CD4-positive, alpha-beta T cell treated with Interleukin-12 subunit alpha and Interleukin-12 subunit beta, for 1 hour (primary cell): ENCODE data around the gene FARP1.
A peak's percentile ranks its signal among the peaks of the same experiment; 100 is the strongest.

Source experiments
- DNase-seq: peaks from one replicate; pipeline ENCODE4 v3.0.0-alpha.2; 2020

Gene FARP1

GRCh38 chr13:98490195-98490836, 347.4 kb downstream of the FARP1 start:
- no peak for DNase-seq

GRCh38 chr13:98490866-98491265, 348.0 kb downstream of the FARP1 start:
- DNase-seq, result no peak

DNA sequence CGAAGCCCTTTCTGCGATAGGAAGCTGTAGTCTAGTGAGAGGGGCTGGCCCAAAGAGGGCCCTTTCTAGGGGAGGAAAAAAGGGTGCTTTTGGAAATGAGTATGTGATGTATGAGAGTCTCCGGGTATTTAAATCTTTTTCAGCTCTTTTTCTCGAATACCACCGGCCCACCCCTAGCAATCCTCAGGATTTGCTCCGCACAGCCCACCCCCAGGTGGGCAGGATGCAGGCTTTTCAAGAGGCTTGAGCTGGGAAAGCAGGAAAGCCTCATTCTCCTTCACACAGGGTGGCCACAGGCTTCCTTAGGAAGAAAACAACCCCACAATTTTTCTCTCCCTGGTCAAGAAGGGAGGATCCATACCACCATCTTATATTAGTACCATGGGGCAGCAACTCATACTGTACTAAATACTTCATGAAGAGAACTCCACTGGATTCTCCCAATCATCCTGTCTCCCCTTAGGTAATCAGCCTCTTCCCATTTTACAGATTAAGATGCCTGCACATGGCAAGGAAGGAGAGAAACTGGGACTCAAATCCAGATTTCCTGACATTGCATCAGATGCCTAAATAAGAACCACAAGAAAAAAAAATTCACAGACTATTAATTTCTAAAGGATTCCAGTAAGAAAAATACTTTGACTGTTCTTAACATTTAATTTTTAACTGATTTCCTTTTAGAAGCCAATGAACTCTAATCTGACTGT, 349.6 kb downstream of the FARP1 start:
- no peak for DNase-seq

DNA sequence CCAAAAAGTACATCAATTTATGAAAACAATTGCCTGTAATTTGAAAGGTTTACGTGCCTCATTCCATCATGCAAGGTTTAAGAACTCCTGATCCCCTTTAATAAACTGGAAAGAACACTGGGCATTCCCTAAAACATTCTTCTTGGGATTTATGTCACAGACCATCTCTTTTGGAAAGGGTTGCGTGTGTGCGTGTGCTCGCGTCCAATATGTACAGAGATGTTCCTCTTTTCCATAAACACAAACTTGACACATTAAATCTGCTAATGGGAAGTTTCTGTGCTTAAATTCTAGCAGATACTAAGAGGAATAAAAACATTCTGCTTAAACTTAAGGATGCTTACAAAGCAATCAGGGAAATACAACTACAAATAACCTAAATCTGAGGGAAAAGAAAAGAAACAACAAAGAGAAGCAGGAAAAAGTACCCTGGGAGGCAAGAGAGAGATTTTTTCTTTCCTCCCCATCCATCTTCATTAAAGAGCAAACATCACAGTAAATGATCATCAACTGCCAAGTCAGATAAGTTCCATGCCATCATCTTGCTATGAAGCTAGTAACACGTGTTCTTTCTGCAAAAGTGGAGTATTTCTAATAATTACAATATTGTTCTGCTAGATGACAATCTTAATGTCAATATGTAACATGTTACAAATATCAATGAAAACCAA, 350.3 kb downstream of the FARP1 start:
- DNase-seq, result no peak

- DNase-seq, result no peak
Measured at GRCh38 chr13:98494769-98495168, 351.9 kb downstream of the FARP1 start.

- DNase-seq, result no peak
Measured at GRCh38 chr13:98495627-98496478, 353.0 kb downstream of the FARP1 start.

GRCh38 chr13:98496479-98496791, 353.5 kb downstream of the FARP1 start:
- DNase-seq, result no peak

- no peak for DNase-seq
Measured at GRCh38 chr13:98496966-98497365, 354.1 kb downstream of the FARP1 start.

- no peak for DNase-seq
Measured at GRCh38 chr13:98500963-98501421, 358.1 kb downstream of the FARP1 start.

- DNase-seq, result no peak
Measured at GRCh38 chr13:98503175-98504028, 360.5 kb downstream of the FARP1 start.

GRCh38 chr13:98504029-98504351, 361.1 kb downstream of the FARP1 start:
- DNase-seq, result no peak

GRCh38 chr13:98504371-98504963, 361.6 kb downstream of the FARP1 start:
- DNase-seq, result peak; percentile 36
